ENCODE measurements around the gene RFX8.
A peak's percentile ranks its signal among the peaks of the same experiment; 100 is the strongest.
"Not testable (repeated sequence)": the region's sequence is repeated elsewhere in the genome, so short reads cannot be mapped to it uniquely, and the experiment has no call there.

The RFX8 gene

GRCh38 chr2:101474731-101475384, at the start of gene RFX8:
Gene RFX8, minus strand, starts transcription at chr2:101475112. Its CDS starts 8,264 bp downstream, at chr2:101466848.
- DNase-seq: no peak

- DNase-seq: no peak
Measured at GRCh38 chr2:101521487-101521886, 46.6 kb upstream of the RFX8 start.

DNA sequence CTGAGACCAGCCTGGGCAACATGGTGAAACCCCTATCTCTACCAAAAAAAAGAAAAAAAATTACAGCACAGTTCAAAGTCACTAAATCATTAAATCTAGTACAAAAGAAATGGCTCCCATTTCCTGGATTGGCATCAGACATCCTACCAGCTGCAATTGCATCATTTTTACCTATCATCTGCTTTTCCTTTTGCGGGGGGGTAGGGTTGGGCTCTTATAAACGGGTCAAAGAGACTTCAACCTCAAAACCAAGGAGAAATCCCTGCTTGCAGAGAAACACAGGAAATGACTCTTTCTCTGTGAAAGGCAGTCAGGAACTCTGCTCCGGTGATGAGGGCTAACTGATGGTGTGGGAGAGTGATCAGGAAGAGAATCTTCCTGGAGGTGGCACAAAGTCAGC, 45.3 kb upstream of the RFX8 start:
- DNase-seq: no peak

DNA sequence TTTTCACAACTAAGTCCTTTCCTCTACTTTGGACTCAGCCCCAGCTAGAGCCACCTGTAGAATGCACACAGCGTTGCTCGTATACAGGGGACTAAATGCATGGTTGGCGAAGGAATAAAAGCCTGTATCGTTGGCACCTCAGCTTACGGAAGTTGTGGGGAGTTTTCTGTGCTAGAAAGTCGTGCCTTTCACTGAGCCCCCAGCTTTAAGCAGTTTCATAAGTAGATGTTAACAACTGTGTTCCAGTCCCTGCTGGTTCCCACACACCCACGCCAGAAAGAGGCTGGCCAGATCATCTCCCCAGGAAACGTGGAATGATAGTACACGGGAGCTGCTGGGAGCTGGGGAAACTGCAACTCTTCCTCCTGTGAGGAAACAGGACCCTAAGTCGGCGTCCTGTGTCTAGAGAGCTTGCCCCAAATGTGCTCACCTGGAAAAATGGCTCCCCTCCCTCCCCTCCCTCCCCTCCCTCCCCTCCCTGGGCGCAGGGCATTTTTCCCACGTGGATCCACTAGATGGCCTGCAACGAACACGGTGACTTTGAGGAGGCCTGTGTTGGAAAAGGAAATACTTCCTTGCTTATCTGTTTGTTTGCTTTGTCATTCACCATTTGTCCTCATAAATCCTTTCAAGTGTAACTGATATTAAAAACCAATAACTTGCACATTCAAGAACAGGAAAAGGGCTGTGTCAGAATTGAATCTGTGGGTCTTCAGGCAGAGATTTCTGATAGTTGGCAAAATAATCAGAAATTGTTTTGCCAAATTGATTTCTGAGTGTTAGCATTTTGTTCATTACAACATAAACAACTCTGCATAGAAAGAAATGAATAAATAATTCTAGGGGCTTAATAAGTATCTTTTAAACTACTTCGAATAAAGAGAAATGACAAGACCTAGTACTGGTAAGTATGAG, 43.9 kb upstream of the RFX8 start:
- peak; percentile 21 for DNase-seq

DNA sequence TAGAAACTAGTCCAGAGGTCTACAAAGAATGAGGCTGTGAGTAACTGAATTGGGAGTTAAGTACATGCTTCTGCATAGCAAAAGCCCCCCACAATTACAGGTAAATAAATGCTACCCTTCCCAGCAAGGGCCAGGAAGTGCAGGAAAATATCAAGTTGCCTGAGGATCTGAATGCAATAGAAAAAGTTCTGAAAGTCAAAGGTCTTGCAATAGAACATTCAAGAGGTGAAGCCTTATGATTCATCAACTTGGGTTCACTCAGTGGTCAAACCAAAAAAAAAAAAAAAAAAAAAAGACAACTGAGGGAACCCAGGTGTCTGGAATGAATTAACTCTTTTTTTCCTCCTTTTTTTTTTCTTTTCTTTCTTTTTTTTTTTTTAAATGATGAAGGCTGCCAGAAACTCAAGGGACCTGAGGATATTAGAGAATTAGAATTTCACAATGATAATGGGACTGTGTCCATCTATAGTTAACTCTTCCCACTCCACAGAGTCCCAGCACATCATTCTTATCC, 42.9 kb upstream of the RFX8 start:
- DNase-seq: no peak

DNA sequence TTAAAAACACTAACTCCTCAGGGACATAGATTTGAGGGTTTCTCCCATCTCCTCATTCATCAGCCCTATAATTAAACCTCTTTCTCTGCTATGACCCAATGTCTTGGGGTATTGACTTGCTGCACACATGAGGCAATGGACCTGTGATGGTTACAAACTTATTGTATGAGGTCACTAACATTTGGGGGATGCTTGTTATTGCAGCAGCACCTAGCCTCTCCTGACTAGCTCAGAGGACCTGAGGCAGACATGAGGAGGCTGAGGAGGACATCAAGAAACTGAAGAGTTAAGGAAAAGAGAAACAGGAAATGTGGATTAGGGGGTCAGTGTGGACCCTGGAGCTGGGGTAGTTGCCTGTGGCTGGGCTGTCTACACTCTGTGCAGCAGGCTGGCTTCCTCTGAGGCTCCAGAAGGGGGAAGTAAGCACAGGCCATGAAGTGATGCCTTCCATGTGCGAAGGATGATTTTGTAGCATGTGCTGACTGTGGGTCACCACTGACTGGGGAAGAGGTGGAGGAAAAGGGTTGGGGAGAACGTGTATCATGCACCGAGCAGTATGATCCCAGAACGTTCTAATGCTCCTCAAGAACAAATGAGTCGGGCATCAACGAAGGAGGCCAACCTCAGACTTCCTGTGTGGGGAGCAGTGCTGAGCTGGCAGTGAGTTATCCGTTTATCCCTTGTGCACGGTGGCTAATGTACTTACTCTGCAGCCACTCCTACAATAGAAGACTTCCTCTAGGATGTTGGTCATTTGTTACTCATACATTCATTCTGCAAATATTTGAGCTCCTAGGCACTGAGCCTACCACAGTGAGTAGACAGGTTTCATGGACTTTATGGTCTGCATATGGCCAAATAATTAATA, 42.1 kb upstream of the RFX8 start:
- no peak for DNase-seq

- DNase-seq: no peak
Measured at GRCh38 chr2:101516349-101516748, 41.4 kb upstream of the RFX8 start.

- no peak for DNase-seq
Measured at GRCh38 chr2:101515477-101515876, 40.6 kb upstream of the RFX8 start.

DNA sequence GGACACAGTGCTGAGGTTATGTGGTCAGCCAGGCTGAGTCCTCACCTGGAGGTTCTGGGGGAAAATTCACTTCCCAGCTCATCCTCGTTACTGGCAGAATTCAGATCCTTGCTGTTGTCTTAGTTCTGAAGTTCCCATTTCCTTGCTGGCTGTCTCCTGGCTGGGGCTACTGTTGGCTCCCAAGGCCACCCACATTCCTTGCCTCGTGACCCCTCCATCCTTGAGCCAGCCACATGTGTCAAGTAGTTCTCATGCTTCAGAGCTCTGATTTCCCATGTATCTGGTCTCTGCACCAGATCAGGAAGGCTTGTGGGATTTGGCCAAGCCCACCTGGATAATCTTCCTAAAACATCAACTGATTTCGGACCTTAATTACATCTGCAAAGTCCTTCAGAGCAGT, 38.1 kb upstream of the RFX8 start:
- DNase-seq: no peak

DNA sequence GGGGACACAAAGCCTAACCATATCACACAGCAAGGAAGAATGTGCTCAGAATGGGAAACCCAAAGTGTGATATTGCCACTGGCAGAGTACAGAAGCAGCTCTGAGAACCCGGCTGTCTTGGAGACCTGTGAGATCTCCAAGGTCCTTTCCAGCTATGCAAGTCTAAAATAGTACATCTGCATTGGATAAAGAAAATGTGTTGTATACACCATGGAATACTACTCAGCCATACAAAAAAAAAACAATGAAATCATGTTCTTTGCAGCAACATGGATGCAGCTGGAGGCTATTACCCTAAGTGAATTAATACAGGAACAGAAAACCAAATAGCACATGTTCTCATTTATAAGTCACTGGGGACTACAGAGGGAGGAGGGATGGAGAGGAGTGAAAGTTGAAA, 36.5 kb upstream of the RFX8 start:
- DNase-seq: no peak

DNA sequence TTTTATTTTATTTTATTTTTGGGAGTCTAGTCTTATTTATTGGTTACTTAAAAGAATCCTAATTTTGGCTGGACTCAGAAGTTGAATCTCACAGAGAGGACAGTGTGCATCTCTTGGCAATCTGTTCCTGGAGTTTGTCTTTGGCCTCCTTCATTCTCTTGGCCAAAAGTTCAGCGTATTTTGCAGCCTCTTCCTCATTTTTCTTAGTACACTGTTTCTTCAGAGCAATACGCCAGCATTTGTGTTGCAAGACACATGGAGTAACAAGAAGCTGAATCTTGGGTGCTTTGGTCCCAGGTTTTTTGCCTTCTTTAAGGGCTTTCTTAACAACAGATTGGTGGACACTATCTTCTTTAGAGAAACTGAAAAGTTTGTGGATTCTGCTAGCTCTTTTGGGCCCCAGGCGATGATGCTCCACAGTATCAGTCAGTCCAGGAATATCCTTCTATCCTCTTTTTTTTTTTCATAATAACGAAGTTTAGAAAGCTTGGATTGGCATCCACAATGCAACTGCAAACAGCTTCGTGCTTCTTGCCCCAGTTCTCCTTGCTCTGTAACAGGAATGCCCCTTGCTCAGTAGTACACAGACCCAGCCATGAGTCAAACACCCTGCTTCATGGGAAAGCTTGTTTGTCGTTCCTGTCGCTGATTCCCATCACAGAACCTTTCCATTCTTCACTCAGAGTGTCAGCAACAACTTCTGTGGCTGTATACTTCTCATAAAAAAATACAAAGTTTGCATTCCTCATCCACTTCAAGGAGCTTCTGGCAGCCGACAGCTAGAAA, 34.8 kb upstream of the RFX8 start:
- DNase-seq: no peak

GRCh38 chr2:101508636-101509035, 33.7 kb upstream of the RFX8 start:
- no peak for DNase-seq

DNA sequence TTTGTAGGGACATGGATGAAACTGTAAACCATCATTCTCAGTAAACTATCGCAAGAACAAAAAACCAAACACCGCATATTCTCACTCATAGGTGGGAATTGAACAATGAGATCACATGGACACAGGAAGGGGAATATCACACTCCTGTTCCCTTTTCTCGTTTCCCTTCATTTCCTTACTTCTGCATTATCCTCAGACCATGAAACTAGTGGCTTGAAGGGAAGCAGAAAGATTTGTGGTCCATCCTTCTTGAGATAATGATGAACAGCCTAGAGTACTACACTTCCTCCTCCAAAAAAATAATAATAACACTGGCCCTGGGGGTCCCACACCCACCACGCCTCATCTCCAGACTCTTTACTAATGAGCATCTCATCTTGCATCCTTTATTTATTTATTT, 30.4 kb upstream of the RFX8 start:
- not testable (repeated sequence) for DNase-seq

DNA sequence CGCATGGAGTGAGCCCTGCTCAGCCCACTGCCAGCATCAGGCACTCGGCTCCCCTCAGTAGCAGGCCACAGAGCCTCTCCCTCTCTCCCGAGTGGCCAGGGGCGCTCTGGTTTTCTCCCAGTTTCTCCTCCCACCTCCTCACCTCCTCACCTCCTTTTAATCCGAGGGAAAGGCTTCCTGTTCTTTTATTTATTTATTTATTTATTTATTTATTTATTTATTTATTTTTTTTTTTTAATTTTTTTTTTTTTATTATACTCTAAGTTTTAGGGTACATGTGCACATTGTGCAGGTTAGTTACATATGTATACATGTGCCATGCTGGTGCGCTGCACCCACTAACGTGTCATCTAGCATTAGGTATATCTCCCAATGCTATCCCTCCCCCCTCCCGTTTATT, 29.8 kb upstream of the RFX8 start:
- DNase-seq: not testable (repeated sequence)

- no peak for DNase-seq
Measured at GRCh38 chr2:101502095-101502494, 27.2 kb upstream of the RFX8 start.

GRCh38 chr2:101501443-101501842, 26.5 kb upstream of the RFX8 start:
- DNase-seq: peak; percentile 42

DNA sequence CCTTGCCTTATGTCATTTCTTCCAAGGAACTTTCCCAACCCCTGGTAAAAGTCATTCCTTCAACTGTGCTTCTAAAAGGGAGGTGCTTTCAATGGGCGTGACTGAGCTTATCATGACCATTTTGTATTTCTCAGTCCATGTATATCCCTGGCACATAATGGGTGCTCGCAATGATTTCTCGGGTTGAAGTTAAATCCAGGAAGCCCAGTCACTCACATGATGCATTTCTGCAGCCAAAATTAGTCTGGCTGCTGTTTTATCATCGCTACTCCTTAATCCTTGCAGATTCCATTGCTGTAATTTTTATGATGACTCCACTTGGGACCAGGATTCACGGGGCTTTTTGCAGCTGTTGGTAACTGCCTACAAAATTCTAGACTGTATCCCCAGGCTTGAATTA, 25.9 kb upstream of the RFX8 start:
- DNase-seq: no peak

- DNase-seq: no peak
Measured at GRCh38 chr2:101500180-101500579, 25.3 kb upstream of the RFX8 start.

- no peak for DNase-seq
Measured at GRCh38 chr2:101496279-101496678, 21.4 kb upstream of the RFX8 start.

- no peak for DNase-seq
Measured at GRCh38 chr2:101492936-101493473, 18.1 kb upstream of the RFX8 start.

- no peak for DNase-seq
Measured at GRCh38 chr2:101486994-101487393, 12.1 kb upstream of the RFX8 start.

DNA sequence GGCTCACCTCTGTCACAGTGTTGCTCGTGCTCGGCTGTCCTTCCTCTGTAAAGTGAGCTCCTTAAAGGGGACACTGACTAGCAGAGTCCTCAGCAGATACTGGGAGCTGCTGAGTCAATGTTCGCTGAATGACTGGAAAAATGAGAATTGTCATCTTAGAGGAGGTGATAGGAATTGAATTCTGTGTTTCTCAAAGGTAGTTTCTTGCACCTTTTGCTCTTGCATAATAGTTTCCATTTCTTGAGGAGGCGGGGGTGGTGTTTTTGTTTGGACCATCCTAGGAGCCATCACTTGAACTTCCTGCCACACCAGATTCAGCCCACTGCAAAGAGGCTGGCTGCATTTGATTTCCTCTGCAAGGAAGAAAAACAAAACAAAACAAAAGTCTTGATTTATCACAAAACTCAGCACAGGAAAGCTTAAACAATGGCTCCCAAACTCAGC, 11.4 kb upstream of the RFX8 start:
- no peak for DNase-seq

Measured in OCI-M1 (cell line).